ENCODE measurements around the gene RIMBP3B. TPM values are rescaled to one million over a fixed set of nuclear protein-coding genes. Genes with fewer than 3 reads are reported as not detected.
"Not testable (repeated sequence)": the region's sequence is repeated elsewhere in the genome, so short reads cannot be mapped to it uniquely, and the experiment has no call there.

Gene RIMBP3B
- total RNA-seq, 1 experiment from 2014 or later: 0.25 TPM

GRCh38 chr22:21390013-21390412 is 6.5 kb downstream of the RIMBP3B start:
- H3K4me2 ChIP-seq (ENCODE audit: low read length); intact Hi-C loops (cut with micrococcal nuclease); H3K27me3 ChIP-seq (ENCODE audit: insufficient read depth, low read length); H3K4me3 ChIP-seq (replicated peaks in 1 of 2; ENCODE audit: low read depth in 1 of 2, low read length in 2 of 2); H3K27ac ChIP-seq (ENCODE audit: low read depth, low read length); H3K36me3 ChIP-seq (ENCODE audit: control insufficient read depth in 1 of 2, insufficient read depth in 2 of 2, low read length in 2 of 2); H4K20me1 ChIP-seq (ENCODE audit: insufficient read depth); H3K4me1 ChIP-seq (ENCODE audit: control insufficient read depth in 1 of 2, insufficient read depth in 2 of 2, low read length in 2 of 2); ATAC-seq; CTCF ChIA-PET; H3K9me3 ChIP-seq (ENCODE audit: control insufficient read depth in 1 of 2, insufficient read depth in 1 of 2, low read depth in 1 of 2, low read length in 2 of 2); BruUV-seq (replicated peaks); H3K79me2 ChIP-seq (ENCODE audit: insufficient read depth, low read length); H3K9me2 ChIP-seq (ENCODE audit: insufficient read depth); H3K9ac ChIP-seq (ENCODE audit: low read length); H2AFZ ChIP-seq (ENCODE audit: low read depth, low read length, poor library complexity, severe bottlenecking); RAD21 ChIA-PET (ENCODE audit: low non-redundant PET in 1 of 2, low total read pairs in 2 of 2, uncharacterized antibody in 2 of 2, unreplicated experiment in 2 of 2); POLR2A ChIA-PET; DNase-seq (ENCODE audit: low read depth, low spot score): not testable (repeated sequence)

- H2AFZ ChIP-seq (ENCODE audit: low read depth, low read length, poor library complexity, severe bottlenecking); H3K9ac ChIP-seq (ENCODE audit: low read length); RAD21 ChIA-PET (ENCODE audit: low non-redundant PET in 1 of 2, low total read pairs in 2 of 2, uncharacterized antibody in 2 of 2, unreplicated experiment in 2 of 2); POLR2A ChIA-PET; H3K27ac ChIP-seq (ENCODE audit: low read depth, low read length); H3K4me1 ChIP-seq (ENCODE audit: control insufficient read depth in 1 of 2, insufficient read depth in 2 of 2, low read length in 2 of 2); intact Hi-C loops (cut with micrococcal nuclease); H3K79me2 ChIP-seq (ENCODE audit: insufficient read depth, low read length); H3K4me3 ChIP-seq (replicated peaks in 1 of 2; ENCODE audit: low read depth in 1 of 2, low read length in 2 of 2); H3K36me3 ChIP-seq (ENCODE audit: control insufficient read depth in 1 of 2, insufficient read depth in 2 of 2, low read length in 2 of 2); H3K9me2 ChIP-seq (ENCODE audit: insufficient read depth); H4K20me1 ChIP-seq (ENCODE audit: insufficient read depth); BruUV-seq (replicated peaks); DNase-seq (ENCODE audit: low read depth, low spot score); CTCF ChIA-PET; H3K4me2 ChIP-seq (ENCODE audit: low read length); H3K9me3 ChIP-seq (ENCODE audit: control insufficient read depth in 1 of 2, insufficient read depth in 1 of 2, low read depth in 1 of 2, low read length in 2 of 2); H3K27me3 ChIP-seq (ENCODE audit: insufficient read depth, low read length); ATAC-seq: not testable (repeated sequence)
Measured at GRCh38 chr22:21394613-21395012, 11.1 kb downstream of the RIMBP3B start.

DNA sequence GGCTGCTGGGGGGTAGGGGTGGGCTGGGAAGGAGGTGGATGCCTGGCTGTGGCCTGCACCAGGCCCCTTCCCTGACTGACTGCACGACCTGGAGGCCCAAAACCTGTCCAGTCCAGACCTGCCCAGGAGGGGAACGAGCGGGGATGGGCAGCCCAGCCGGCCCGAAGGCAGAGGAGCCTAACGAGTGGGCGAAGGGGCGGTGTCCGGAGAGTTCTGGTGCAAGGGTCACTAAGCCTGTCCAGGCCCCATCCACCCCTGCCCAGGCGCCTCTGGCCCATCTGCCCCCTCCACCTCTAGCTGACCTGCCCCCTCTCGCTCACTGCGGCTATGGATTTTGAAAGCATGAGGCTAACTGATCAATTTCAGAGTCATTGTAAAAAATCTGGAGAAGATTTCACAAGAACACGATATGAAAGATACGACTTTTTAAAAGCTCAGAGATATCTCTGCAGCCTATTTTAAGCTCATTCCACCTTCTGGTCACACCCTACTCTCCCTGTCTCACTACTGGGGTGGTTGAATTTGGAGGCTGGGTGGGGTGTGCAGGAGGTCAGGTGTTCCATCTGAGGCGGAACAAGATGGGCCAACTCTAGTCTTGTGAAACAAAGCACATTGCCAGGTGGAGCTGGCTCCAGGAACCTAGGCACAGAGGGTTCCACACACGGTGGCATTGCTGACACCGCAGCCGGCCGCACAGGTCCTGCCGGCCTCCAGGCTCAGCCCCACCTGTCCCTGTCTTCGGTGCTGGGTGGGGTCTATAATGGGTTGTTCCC is 17.8 kb downstream of the RIMBP3B start:
- H3K9me3 ChIP-seq (ENCODE audit: control insufficient read depth in 1 of 2, insufficient read depth in 1 of 2, low read depth in 1 of 2, low read length in 2 of 2); BruUV-seq (replicated peaks); H3K27ac ChIP-seq (ENCODE audit: low read depth, low read length); H3K27me3 ChIP-seq (ENCODE audit: insufficient read depth, low read length); H3K79me2 ChIP-seq (ENCODE audit: insufficient read depth, low read length); H3K9me2 ChIP-seq (ENCODE audit: insufficient read depth); CTCF ChIA-PET; H2AFZ ChIP-seq (ENCODE audit: low read depth, low read length, poor library complexity, severe bottlenecking); DNase-seq (ENCODE audit: low read depth, low spot score); H3K4me2 ChIP-seq (ENCODE audit: low read length); POLR2A ChIA-PET; H3K36me3 ChIP-seq (ENCODE audit: control insufficient read depth in 1 of 2, insufficient read depth in 2 of 2, low read length in 2 of 2); H3K4me3 ChIP-seq (replicated peaks in 1 of 2; ENCODE audit: low read depth in 1 of 2, low read length in 2 of 2); H3K4me1 ChIP-seq (ENCODE audit: control insufficient read depth in 1 of 2, insufficient read depth in 2 of 2, low read length in 2 of 2); intact Hi-C loops (cut with micrococcal nuclease); H4K20me1 ChIP-seq (ENCODE audit: insufficient read depth); RAD21 ChIA-PET (ENCODE audit: low non-redundant PET in 1 of 2, low total read pairs in 2 of 2, uncharacterized antibody in 2 of 2, unreplicated experiment in 2 of 2); H3K9ac ChIP-seq (ENCODE audit: low read length); ATAC-seq: not testable (repeated sequence)

DNA sequence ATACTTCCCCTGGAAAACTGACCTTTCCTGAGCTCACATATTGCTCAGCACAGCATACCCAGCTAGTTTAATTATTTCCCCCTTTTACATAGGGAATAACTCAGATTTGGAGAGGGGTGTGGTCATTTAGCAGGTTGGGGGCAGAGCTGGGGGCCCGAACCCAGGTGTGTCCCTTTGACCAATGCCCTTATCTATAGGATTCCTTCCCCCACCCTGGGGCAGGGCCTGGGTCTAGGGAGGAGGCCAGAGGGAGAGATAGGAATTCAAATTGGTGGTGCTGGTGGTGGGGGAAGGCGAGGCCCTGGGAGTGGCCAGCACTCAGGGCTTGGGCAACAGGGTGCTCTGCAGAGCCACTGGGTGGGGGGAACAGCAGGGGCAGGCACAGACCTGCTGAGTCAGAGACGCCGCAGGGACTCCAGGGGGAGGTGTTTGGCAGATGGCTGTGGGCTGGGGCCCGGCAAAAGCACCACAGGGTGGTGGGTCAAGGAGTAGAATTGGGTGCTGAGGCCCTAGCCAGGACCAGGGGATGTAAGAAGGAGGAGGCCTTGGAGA is 19.3 kb downstream of the RIMBP3B start:
- H3K36me3 ChIP-seq (ENCODE audit: control insufficient read depth in 1 of 2, insufficient read depth in 2 of 2, low read length in 2 of 2); CTCF ChIA-PET; H3K27ac ChIP-seq (ENCODE audit: low read depth, low read length); intact Hi-C loops (cut with micrococcal nuclease); BruUV-seq (replicated peaks); H4K20me1 ChIP-seq (ENCODE audit: insufficient read depth); DNase-seq (ENCODE audit: low read depth, low spot score); H3K9me2 ChIP-seq (ENCODE audit: insufficient read depth); H3K9me3 ChIP-seq (ENCODE audit: control insufficient read depth in 1 of 2, insufficient read depth in 1 of 2, low read depth in 1 of 2, low read length in 2 of 2); RAD21 ChIA-PET (ENCODE audit: low non-redundant PET in 1 of 2, low total read pairs in 2 of 2, uncharacterized antibody in 2 of 2, unreplicated experiment in 2 of 2); H3K9ac ChIP-seq (ENCODE audit: low read length); H3K4me3 ChIP-seq (replicated peaks in 1 of 2; ENCODE audit: low read depth in 1 of 2, low read length in 2 of 2); POLR2A ChIA-PET; H2AFZ ChIP-seq (ENCODE audit: low read depth, low read length, poor library complexity, severe bottlenecking); H3K27me3 ChIP-seq (ENCODE audit: insufficient read depth, low read length); H3K4me1 ChIP-seq (ENCODE audit: control insufficient read depth in 1 of 2, insufficient read depth in 2 of 2, low read length in 2 of 2); H3K4me2 ChIP-seq (ENCODE audit: low read length); H3K79me2 ChIP-seq (ENCODE audit: insufficient read depth, low read length): not testable (repeated sequence)
- ATAC-seq: peak; percentile 11; the same call in 1 of the 2 replicates

Data from HCT116 (cell line).